Trophoblast cell (in vitro differentiated cells and primary cell): ENCODE measurements around the gene KIAA0232.

ENCODE experiments used
- DNase-seq, 2 donors: peaks; one replicate each; pipeline ENCODE4 v3.0.0-alpha.2; 2016
- H2AFZ ChIP-seq: 2 replicates; pipeline ENCODE4 v1.6.1; 2013; ENCODE audit warnings: low read length, moderate library complexity, mild to moderate bottlenecking; ENCODE audit not compliant: insufficient read depth, poor library complexity
- H2AK5ac ChIP-seq: 2 replicates; pipeline ENCODE4 v1.6.1; 2013; ENCODE audit warnings: mild to moderate bottlenecking, low read length
- H2BK120ac ChIP-seq: 2 replicates; pipeline ENCODE4 v1.6.1; 2013; ENCODE audit warnings: low read length, mild to moderate bottlenecking, moderate library complexity; ENCODE audit not compliant: insufficient read depth, poor library complexity
- H2BK12ac ChIP-seq: 2 replicates; pipeline ENCODE4 v1.6.1; 2013; ENCODE audit warnings: mild to moderate bottlenecking, low read length, moderate library complexity
- H2BK5ac ChIP-seq: 2 replicates; pipeline ENCODE4 v1.6.1; 2013; ENCODE audit warnings: low read length, low read depth, moderate library complexity, mild to moderate bottlenecking; ENCODE audit not compliant: poor library complexity
- H3K14ac ChIP-seq: 2 replicates; pipeline ENCODE4 v1.6.1; 2013; ENCODE audit warnings: mild to moderate bottlenecking, low read length
- H3K18ac ChIP-seq: 2 replicates; pipeline ENCODE4 v1.6.1; 2013; ENCODE audit warnings: mild to moderate bottlenecking, low read length
- H3K23ac ChIP-seq: 2 replicates; pipeline ENCODE4 v1.6.1; 2013; ENCODE audit warnings: low read length
- H3K27ac ChIP-seq: 2 replicates; pipeline ENCODE4 v1.5.1; 2013; ENCODE audit warnings: low read depth, mild to moderate bottlenecking, inconsistent platforms, low read length, moderate library complexity
- H3K27me3 ChIP-seq: 2 replicates; pipeline ENCODE4 v1.6.1; 2013; ENCODE audit warnings: inconsistent platforms, mild to moderate bottlenecking, low read length, moderate library complexity; ENCODE audit not compliant: insufficient read depth
- H3K36me3 ChIP-seq, 2 experiments: 1 replicate in 1 of 2; 2 replicates in 1 of 2; pipeline ENCODE4 v1.6.1; 2013; ENCODE audit warnings: low read length in 2 of 2, mild to moderate bottlenecking in 2 of 2, moderate library complexity in 1 of 2; ENCODE audit not compliant: insufficient read depth in 2 of 2, control insufficient read depth in 1 of 2
- H3K4ac ChIP-seq: 2 replicates; pipeline ENCODE4 v1.6.1; 2013; ENCODE audit warnings: low read depth, mild to moderate bottlenecking, low read length, moderate library complexity
- H3K4me1 ChIP-seq, 2 experiments: 1 replicate in 1 of 2; 2 replicates in 1 of 2; pipeline ENCODE4 v1.6.1; 2013; ENCODE audit warnings: low read length in 2 of 2, mild to moderate bottlenecking in 2 of 2, moderate library complexity in 1 of 2; ENCODE audit not compliant: insufficient read depth in 2 of 2, control insufficient read depth in 1 of 2
- H3K4me2 ChIP-seq: 2 replicates; pipeline ENCODE4 v1.6.1; 2013; ENCODE audit warnings: inconsistent platforms, mild to moderate bottlenecking, low read length, moderate library complexity
- H3K4me3 ChIP-seq: 2 replicates; pipeline ENCODE4 v1.5.1; 2013; ENCODE audit warnings: mild to moderate bottlenecking, low read depth, low read length, inconsistent platforms
- H3K79me1 ChIP-seq: one replicate; pipeline ENCODE4 v1.6.1; 2013; ENCODE audit warnings: low read length
- H3K79me2 ChIP-seq: 2 replicates; pipeline ENCODE4 v1.6.1; 2013; ENCODE audit warnings: low read length, mild to moderate bottlenecking; ENCODE audit not compliant: control insufficient read depth, insufficient read depth, poor library complexity
- H3K9ac ChIP-seq: 2 replicates; pipeline ENCODE4 v1.6.1; 2013; ENCODE audit warnings: mild to moderate bottlenecking, low read length
- H3K9me3 ChIP-seq: 2 replicates; pipeline ENCODE4 v1.6.1; 2013; ENCODE audit warnings: low read depth, mild to moderate bottlenecking, control low read depth, inconsistent platforms, low read length; ENCODE audit not compliant: insufficient read depth
- H4K12ac ChIP-seq: 2 replicates; pipeline ENCODE4 v1.6.1; 2013; ENCODE audit warnings: low read depth, mild to moderate bottlenecking, low read length, moderate library complexity
- H4K8ac ChIP-seq: 2 replicates; pipeline ENCODE4 v1.6.1; 2013; ENCODE audit warnings: low read depth, mild to moderate bottlenecking, low read length, moderate library complexity
- H4K91ac ChIP-seq: one replicate; pipeline ENCODE4 v1.6.1; 2013; ENCODE audit warnings: low read depth, mild to moderate bottlenecking, low read length, moderate library complexity
- WGBS: extraction: QIAGEN DNeasy Blood & Tissue Kit; methylation state at CpG from one replicate; pipeline ENCODE4 v1.1.7; 2013; ENCODE audit warnings: missing lambda C conversion rate; ENCODE audit not compliant: insufficient read length, insufficient coverage; ENCODE audit errors: extremely low coverage; 5-methylcytosine and 5-hydroxymethylcytosine counted together

KIAA0232 gene

DNA sequence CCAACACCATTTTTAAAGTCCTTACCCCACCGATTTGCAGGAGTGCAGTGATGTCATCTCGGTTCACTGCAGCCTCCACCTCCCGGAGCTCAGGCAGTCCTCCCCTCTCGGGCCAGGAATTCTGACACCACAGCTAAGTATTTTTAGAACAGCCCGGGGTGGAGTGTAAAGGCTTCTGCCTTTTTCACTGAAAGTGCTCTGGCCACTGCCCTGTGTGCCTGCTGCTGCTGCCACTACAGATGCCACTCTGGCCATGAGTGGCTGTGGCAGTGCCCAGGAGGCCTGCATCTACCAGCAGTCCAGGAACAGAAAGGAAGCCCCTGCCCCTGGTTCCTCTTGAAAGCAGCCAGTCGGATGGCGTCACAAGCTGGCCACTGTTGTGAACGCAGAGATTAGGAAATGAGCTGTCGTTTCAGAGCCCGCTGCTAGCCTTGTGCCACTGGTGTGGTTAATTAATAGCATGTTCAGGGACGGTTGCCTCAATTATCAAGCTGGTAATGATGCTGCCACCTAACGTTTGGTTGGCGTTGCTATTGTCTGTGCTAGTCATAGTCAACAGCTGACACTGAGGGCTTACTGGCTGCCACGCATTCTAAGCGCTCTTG is 103.5 kb downstream of the KIAA0232 start:
- H3K79me2 ChIP-seq = no peaks in the 10 kb centered on the region
- no CpG with 5 or more reads among the region's 15 CpGs for WGBS
- peaks cover 13 to 14% of the 10 kb centered on the region in 2 experiments for H3K36me3 ChIP-seq
- H3K18ac ChIP-seq = no peak overlapping the region
- no peak overlapping the region for H2BK120ac ChIP-seq
- no peaks in the 10 kb centered on the region for H3K27me3 ChIP-seq
- H3K14ac ChIP-seq = no peak overlapping the region
- H3K9ac ChIP-seq = no peak overlapping the region
- no peak overlapping the region for H2BK12ac ChIP-seq
- no peak overlapping the region for H4K91ac ChIP-seq
- H4K12ac ChIP-seq = no peak overlapping the region
- no peak overlapping the region for H3K4me3 ChIP-seq
- DNase-seq = peak in 1 of 2 donors; percentile 49
- no peak overlapping the region for H3K4ac ChIP-seq
- no peak overlapping the region for H2AK5ac ChIP-seq
- H3K4me2 ChIP-seq = no peak overlapping the region
- no peaks in the 10 kb centered on the region for H3K79me1 ChIP-seq
- H2AFZ ChIP-seq = peak overlapping the region; percentile 11
- H3K4me1 ChIP-seq = peaks cover 0 to 11% of the 10 kb centered on the region in 2 experiments
- H2BK5ac ChIP-seq = peak overlapping the region; percentile 4
- no peak overlapping the region for H4K8ac ChIP-seq
- H3K23ac ChIP-seq = no peak overlapping the region
- peaks cover 8% of the 10 kb centered on the region for H3K9me3 ChIP-seq
- no peak overlapping the region for H3K27ac ChIP-seq

DNA sequence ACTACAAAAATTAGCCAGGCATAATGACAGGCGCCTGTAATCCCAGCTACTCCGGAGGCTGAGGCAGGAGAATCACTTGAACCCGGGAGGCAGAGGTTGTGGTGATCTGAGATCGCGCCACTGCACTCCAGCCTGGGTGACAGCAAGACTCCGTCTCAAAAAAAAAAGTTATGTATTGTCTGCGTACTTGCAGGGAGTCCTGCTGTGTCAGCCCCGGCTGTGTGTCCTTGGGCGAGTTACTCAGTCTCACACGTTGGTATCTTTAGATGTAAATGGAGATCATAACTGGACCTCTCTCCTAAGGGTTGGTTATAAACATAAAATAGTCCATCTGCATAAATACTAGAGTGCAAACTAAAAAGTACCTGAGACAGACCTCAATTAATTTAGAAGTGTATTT is 104.4 kb downstream of the KIAA0232 start:
- no peak overlapping the region for H3K27ac ChIP-seq
- H2BK5ac ChIP-seq = no peak overlapping the region
- no peak overlapping the region for H4K12ac ChIP-seq
- H3K14ac ChIP-seq = no peak overlapping the region
- no peak overlapping the region for H4K91ac ChIP-seq
- no peaks in the 10 kb centered on the region for H3K79me1 ChIP-seq
- H3K27me3 ChIP-seq = no peaks in the 10 kb centered on the region
- H3K9me3 ChIP-seq = peaks cover 8% of the 10 kb centered on the region
- no peak overlapping the region for H2AK5ac ChIP-seq
- no peak overlapping the region for H4K8ac ChIP-seq
- peaks cover 0 to 11% of the 10 kb centered on the region in 2 experiments for H3K4me1 ChIP-seq
- H3K18ac ChIP-seq = no peak overlapping the region
- H2BK12ac ChIP-seq = no peak overlapping the region
- no peak overlapping the region for H2BK120ac ChIP-seq
- peaks cover 5 to 6% of the 10 kb centered on the region in 2 experiments for H3K36me3 ChIP-seq
- no peak overlapping the region for H3K9ac ChIP-seq
- H2AFZ ChIP-seq = no peak overlapping the region
- H3K4ac ChIP-seq = no peak overlapping the region
- no peak overlapping the region for H3K4me2 ChIP-seq
- H3K79me2 ChIP-seq = no peaks in the 10 kb centered on the region
- no peak overlapping the region for H3K23ac ChIP-seq
- no peak for DNase-seq
- WGBS = no CpG with 5 or more reads among the region's 10 CpGs
- H3K4me3 ChIP-seq = no peak overlapping the region

DNA sequence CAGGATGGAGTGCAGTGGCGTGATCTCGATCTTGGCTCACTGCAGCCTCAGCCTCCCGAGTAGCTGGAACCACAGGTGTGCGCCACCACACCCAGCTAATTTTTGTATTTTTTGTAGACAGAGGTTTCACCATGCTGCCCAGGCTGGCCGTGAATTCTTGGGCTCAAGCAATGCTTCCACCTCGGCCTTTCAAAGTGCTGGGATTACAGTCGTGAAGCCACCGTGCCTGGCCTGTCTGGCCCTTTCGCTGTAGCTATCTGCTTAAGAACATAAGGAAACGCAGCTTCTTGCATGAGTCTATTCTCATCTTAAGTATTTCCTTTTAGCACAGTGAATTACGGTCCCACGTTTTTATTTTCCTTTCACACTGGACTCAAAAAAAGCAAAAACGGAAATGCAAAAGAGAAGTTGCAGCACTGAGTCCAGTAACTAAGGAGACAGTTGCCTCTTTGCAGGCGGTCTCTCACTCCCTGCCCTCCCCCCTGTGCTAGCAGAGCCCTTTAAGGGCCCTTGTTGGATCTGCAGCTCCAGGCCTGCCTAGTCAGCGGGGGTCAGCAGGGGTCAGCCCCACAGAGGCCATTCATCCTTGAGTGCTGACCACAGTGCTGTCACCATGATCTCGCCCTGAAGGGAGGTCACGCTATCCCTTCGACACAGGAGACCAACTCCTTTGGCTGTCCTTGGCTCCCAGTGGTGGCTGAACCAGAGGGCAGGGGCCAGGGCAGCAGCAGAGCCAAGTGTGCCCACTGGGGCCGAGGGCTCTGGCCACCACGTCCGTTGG is 105.3 kb downstream of the KIAA0232 start:
- Histone ChIP-seq H3K23ac (no peak overlapping the region), H3K4ac (no peak overlapping the region), H4K91ac (no peak overlapping the region), H3K9me3 (peaks cover 8% of the 10 kb centered on the region), H3K27me3 (no peaks in the 10 kb centered on the region), H2BK12ac (no peak overlapping the region), H3K4me3 (no peak overlapping the region), H3K4me2 (no peak overlapping the region), H2AK5ac (no peak overlapping the region), H3K14ac (no peak overlapping the region), H2BK5ac (no peak overlapping the region), H4K12ac (no peak overlapping the region), H2AFZ (no peak overlapping the region), H3K4me1 (peaks cover 0 to 11% of the 10 kb centered on the region in 2 experiments), H4K8ac (no peak overlapping the region), H3K36me3 (peaks cover 2 to 4% of the 10 kb centered on the region in 2 experiments), H3K27ac (no peak overlapping the region), H3K18ac (no peak overlapping the region), H2BK120ac (no peak overlapping the region), H3K9ac (no peak overlapping the region), H3K79me1 (no peaks in the 10 kb centered on the region), H3K79me2 (no peaks in the 10 kb centered on the region)
- DNase-seq = no peak
- no CpG with 5 or more reads among the region's 21 CpGs for WGBS

GRCh38 chr4:6888506-6889071 is 106.1 kb downstream of the KIAA0232 start:
- peaks cover 0 to 2% of the 10 kb centered on the region in 2 experiments for H3K36me3 ChIP-seq
- WGBS = no CpG with 5 or more reads among the region's 15 CpGs
- no peak for DNase-seq
- peaks cover 0 to 11% of the 10 kb centered on the region in 2 experiments for H3K4me1 ChIP-seq
- H3K27me3 ChIP-seq = no peaks in the 10 kb centered on the region
- H3K4me3 ChIP-seq = no peak overlapping the region
- no peak overlapping the region for H2AK5ac ChIP-seq
- H3K23ac ChIP-seq = no peak overlapping the region
- H2BK120ac ChIP-seq = no peak overlapping the region
- H4K91ac ChIP-seq = no peak overlapping the region
- H2BK5ac ChIP-seq = no peak overlapping the region
- H3K9ac ChIP-seq = no peak overlapping the region
- H4K12ac ChIP-seq = no peak overlapping the region
- no peak overlapping the region for H3K14ac ChIP-seq
- no peak overlapping the region for H4K8ac ChIP-seq
- no peak overlapping the region for H3K27ac ChIP-seq
- no peak overlapping the region for H2AFZ ChIP-seq
- H2BK12ac ChIP-seq = no peak overlapping the region
- H3K4me2 ChIP-seq = no peak overlapping the region
- no peaks in the 10 kb centered on the region for H3K79me2 ChIP-seq
- H3K79me1 ChIP-seq = no peaks in the 10 kb centered on the region
- no peak overlapping the region for H3K18ac ChIP-seq
- no peak overlapping the region for H3K4ac ChIP-seq
- H3K9me3 ChIP-seq = peaks cover 8% of the 10 kb centered on the region
